GM19099 (cell line): Measurements from ENCODE around the gene BICDL2.

Experiments
- POLR2A ChIP-seq: IDR thresholded peaks from 3 replicates; pipeline ENCODE4 v1.6.1; 2011; ENCODE audit warnings: low read depth; ENCODE audit not compliant: insufficient read length; ENCODE audit errors: extremely low read depth

The BICDL2 gene

DNA sequence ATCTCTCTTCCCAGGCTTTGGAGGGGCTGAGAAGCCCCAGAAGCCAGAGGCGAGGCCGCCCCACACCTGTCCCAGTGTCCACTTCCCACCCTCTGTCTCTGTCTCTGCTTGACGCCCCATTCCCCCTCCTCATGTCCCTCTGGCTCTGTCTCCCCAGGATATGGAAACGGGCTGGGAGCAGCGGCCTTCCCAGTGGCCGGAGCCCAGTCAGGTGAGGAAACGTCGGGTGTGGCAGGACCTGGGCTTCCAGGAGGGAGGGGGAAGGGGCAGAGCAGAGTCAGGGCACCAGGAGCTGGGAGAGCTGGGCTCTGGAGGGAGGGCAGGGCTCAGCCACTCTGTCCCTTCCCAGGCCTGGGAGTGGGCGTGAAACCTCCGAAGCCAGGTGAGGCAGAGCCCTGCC lies 45.9 kb downstream of the BICDL2 start:
- TF ChIP-seq POLR2A, result no peak

DNA sequence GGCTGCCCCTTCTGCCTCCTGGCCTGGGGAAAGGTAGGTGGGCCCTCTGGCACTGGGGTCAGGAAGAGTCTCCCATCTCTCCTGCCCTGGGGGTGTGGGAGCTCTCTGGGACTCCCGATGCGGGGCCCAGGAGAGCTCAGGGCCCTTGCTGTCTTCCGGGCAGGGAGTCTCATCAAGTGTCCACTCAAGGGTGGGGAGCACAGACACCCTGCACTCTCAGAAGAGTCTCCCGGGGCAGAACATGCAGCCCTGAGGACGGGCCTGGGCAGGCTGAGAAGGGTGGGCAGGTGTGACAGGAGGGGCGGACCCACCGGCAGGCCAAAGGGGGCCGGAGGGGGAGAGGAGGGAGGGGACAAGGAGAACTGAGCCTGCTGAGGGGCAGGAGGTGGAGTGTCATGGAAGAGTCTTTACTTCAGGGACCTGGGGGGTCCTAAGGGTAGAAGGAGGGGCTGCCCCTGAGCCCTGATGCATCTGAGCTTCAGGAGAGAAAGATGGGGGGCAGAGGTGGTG lies 48.1 kb downstream of the BICDL2 start:
- no peak for TF ChIP-seq POLR2A

DNA sequence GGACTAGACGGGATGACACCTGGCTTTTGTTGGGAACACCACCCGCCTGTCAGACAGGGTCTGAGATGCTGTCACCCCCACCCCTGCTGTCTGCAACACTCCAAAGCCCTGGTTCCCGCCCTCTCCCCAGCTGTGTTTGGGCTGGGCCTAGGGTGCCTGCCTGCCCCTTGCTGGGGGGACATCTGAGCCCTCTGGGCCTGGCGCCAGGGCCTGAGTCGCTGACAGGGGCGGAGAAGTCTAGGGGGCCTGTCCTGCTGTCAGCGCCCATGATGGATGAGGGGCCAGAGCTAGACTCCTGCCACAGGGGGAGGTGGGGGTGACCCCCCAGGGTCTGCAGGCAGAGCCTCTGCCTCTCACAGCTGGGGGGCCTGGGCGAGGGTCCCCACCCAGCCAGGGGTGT lies 48.9 kb downstream of the BICDL2 start:
- TF ChIP-seq POLR2A, result no peak

DNA sequence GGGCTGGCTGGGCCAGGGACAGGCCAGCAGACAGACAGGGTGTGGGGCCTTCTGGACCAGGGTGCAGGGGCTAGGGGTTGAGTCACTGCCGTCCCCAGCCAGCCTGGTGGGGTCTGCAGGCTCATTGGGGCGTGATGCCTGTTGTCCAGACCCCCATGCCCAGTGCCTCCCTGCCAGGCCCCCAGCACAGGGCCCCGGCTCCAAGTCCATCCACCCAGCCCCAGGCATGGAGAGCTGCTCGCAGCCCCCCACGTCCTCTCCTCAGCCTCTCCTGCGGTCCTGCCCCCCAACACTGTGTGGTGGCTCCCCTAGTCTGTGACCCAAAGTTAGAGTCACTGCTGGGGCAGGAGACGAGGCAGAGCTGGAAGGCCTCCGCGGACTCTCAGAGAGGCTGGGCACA lies 49.5 kb downstream of the BICDL2 start:
- no peak for TF ChIP-seq POLR2A

DNA sequence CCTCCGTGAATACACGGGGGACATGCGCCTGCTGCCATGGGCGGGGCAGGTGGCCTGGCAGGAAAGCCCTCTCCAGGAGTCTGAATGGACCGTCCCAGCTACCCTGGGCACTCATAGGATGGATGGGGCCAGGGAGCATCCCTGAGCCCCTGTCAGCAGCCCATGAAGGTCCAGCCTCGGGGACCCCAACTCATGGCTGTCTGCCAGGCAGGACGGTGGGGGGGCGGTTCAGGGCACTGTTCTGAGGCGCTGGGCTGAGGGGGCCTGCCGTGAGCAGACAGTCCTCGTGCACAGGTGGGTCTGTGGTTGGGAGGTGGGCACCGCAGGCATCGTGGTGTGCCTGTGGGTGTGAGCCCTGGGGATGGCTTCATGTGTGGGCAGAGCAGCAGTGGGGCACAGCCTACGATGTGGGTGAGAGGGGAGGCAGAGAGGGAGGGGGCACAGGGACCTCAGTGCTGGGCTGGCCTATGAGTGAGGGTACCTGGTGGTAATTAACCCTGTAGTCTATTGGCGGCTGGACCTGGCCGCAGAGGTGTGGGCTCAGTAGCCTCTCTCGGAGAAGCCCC lies 50.0 kb downstream of the BICDL2 start:
- no peak for TF ChIP-seq POLR2A

DNA sequence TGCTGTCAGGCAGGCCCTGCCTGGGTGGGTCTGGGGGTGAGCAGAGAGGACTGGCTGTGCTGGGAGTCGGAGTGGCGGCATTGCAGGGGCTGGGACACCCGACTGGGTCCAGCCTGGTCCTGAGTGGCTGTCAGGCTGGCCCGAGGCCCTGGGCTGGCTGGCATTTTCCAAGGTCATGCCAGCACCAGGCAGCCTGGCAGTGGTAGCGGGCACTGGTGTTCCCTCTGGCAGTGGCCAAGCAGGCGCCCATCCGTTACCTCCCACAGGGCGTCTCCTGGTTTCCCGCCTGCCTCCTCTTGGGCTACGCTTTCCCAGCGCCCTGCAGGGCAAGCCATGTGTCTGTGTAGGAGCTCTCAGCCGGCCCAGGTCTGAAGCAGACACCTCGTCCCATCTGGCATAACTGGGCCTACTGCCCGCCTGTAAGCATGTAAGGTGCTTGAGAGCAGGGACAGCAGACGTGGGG lies 50.8 kb downstream of the BICDL2 start:
- no peak for TF ChIP-seq POLR2A

DNA sequence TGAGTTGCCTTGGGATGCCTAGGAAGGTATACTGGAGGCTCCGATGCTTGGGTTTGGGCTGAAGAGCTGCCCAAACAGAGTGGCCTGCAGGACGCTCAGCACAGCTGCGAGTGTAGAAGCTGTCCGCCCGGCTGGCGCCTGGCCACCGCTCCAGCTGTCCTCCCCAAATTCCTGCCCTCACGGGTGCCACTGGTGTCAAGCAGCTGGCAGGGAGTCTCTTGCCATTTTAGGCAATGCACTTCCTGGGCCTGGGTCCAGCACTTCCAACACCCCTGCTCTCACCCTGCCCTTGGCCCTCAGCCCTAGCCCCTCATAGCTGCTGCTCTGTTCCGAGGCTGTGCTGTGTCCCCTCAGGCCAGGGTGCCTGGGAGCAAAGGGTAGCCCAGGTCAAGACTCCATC lies 51.3 kb downstream of the BICDL2 start:
- TF ChIP-seq POLR2A, result no peak

DNA sequence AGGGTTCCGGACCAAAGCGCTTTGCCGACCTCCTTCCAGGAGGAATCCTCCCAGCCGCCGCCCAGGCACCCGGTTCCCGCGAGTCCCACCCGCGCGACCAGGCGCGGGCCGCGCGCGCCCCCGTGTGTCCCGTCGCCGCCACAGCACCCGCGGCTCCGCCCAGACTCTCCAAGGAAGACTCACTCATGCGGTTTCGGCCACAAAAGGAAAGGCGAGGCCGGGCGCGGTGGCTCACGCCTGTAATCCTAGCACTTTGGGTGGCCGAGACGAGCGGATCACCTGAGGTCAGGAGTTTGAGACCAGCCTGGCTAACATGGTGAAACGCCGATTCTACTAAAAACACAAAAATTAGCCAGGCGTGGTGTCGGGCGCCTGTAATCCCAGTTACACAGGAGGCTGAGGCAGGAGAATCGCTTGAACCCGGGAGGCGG lies 53.0 kb downstream of the BICDL2 start:
- peak; percentile 42 for TF ChIP-seq POLR2A

DNA sequence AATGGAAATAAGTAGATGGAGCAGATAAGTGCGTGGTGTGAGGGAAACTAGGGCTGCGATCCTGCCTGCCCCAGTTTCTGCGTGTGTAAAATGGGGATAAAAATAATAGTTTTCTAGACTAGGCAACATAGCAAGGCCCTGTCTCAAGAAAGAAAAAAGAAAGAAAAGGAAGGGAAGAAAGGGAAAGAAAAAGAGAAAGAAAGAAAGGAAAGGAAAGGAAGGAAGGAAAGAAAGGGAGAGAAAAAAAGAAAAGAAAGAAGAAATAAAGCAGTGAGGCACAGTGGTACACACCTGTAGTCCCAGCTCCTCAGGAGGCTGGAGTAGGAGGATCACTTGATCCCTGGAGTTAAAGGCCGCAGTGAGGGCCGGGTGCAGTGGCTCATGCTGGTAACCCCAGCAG lies 54.3 kb downstream of the BICDL2 start:
- no peak for TF ChIP-seq POLR2A

DNA sequence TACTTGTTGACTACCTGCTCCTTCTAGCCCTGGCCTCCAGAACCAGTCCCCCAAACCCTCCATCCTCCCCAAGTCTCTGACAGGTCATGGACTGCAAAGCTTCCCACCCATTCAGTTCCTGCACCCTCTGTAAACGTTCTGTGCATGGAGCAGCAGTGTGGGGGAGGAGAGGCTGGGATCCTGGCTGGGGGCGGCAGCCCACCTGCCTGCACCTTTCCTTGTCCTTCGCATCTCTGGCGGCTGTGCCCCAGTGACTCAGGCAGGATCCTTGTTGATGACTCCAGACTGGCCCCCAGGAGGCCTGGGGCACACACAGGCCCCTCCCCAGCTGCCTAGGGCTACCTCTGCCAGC lies 54.9 kb downstream of the BICDL2 start:
- no peak for TF ChIP-seq POLR2A

DNA sequence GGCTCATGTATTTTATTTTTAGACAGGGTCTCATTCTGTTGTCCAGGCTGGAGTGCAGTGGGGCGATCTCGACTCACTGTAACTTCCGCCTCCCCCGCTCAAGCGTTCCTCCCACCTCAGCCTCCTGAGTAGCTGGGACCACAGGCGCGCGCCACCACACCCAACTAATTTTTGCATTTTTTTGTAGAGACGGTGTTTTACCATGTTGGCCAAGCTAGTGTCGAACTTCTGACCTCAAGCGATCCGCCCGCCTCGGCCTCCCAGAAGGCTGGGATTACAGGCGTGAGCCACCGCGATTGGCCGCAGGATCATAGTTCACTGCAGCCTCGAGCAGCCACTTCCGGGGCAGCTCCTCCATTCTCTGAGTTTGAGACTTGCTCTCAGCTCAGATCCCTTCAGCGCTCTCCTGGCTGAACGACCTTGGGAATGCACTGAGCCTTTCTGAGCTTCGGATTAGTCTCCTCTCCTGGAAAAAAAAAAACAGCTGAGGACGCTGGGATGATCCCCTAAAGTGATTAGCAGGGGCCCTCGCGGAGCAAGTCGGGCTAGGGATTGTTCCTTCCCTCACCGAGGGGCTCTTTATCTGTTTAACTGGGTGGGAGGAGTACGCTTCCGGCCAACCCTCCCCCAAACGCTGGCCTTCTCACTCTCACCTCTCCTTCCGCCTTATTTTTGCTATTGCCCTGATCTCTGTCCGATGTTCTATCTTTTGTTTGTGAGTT lies 55.4 kb downstream of the BICDL2 start:
- no peak for TF ChIP-seq POLR2A

DNA sequence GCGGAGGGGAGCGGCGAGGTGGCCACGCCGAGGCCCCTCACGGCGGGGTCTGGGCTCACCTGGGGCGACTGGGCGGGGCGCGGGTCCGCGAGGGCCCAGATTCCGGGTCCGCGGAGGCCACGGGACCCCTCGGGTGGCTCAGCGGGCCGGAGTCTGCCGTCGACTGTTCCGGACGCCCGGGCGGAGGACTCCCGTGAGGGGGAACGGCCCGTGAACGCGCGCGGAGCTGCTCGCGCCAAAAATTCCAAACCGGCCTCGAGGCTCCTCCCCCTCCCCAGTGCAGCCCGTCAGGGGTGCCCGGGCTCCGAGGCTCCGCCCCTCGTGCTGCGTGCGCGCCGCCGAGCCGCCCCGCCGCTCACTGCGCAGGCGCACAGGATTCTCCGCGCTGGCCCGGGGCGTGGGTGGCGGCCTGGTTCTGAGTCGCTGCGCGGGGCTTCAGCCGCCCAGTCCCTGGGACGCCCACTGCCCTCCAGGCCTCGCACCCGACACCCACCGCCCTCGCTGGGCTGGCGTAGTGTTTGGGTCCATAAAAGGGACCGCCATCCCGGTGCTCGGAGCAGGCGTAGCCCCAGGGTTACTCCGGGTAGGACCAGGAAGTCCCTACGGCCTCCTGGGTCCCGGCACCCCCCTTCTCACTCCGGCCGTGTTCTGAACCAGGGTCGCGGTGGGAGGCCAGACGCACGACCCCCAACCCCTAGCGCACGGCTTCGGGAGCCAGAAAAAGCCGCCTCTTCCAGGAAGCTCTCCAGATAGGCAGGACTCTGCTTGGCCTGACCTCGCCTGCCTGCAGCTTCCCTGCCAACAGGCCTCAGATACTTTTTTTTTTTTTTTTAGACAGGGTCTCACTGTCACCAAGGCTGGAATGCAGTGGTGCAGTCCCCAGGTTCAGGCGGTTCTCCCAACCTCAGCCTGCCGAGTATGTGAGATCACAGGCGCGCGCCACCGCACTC lies 56.2 kb downstream of the BICDL2 start, which contains the start of gene PKMYT1:
Gene PKMYT1 (minus strand): TSS at position 220 of the 950 bp plus-strand sequence. CDS start 789 bp downstream, outside the sequence.
- peak; percentile 97 for TF ChIP-seq POLR2A

DNA sequence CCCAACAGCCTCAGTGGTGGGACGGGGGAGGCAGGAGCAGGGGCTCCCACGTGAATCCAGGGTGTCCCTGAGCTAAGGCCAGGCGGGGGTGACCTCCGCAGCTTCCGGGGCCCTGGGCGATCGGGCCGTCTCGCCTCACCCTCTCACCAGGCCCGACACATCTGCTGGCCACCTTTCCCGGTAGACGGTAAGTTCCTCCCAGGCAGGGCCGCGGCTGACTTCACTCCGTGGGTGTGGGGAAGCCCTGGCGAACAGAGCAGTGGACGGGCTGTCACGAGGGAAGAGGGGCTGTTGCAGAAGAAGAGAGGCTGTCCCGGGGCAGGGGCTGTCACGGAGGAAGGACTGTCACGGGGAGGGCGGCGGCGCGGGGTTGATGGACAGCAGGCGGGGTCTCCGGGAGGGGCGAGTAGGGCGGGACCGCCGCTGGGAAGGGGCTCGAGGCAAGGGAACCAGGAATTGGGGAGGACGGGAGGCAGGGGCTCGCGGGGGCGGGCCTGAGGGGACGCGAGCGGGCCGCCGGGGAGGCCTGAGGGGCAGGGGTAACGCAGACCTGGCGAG lies 57.0 kb downstream of the BICDL2 start:
- TF ChIP-seq POLR2A, result no peak
